ENCODE data around the gene HIVEP3. TPM values are rescaled to one million over a fixed set of nuclear protein-coding genes. Genes with fewer than 3 reads are reported as not detected.

HIVEP3 gene
- total RNA-seq, 2 donors from 2014 or later: 8.0 to 27.6 TPM

GRCh38 chr1:41588334-41588875 lies 330.3 kb downstream of the HIVEP3 start:
- H3K4me1 Mint-ChIP-seq: peaks cover 6% of the 10 kb centered on the region

GRCh38 chr1:41587791-41588190 lies 330.9 kb downstream of the HIVEP3 start:
- ATAC-seq (replicated peaks): no peak
- Mint-ChIP-seq H3K36me3 (ENCODE audit: low read depth) (peaks cover 86% of the 10 kb centered on the region), H3K27me3 (no peaks in the 10 kb centered on the region), H3K9me3 (no peaks in the 10 kb centered on the region), H3K4me1 (peaks cover 7% of the 10 kb centered on the region), H3K4me3 (no peak overlapping the region), H3K27ac (no peak overlapping the region)

More at GRCh38 chr1:41588334-41588875, 330.3 kb downstream of the HIVEP3 start:
- Mint-ChIP-seq H3K27ac (no peak overlapping the region), H3K4me3 (no peak overlapping the region), H3K27me3 (no peaks in the 10 kb centered on the region), H3K9me3 (no peaks in the 10 kb centered on the region), H3K36me3 (ENCODE audit: low read depth) (peaks cover 86% of the 10 kb centered on the region)
- no peak for ATAC-seq (replicated peaks)

- Mint-ChIP-seq H3K9me3 (no peaks in the 10 kb centered on the region), H3K4me1 (peaks cover 5% of the 10 kb centered on the region), H3K4me3 (no peak overlapping the region), H3K27me3 (no peaks in the 10 kb centered on the region), H3K27ac (peak overlapping the region; percentile 61), H3K36me3 (ENCODE audit: low read depth) (peaks cover 90% of the 10 kb centered on the region)
- no peak for ATAC-seq (replicated peaks)
Observed at GRCh38 chr1:41586230-41586629, 332.5 kb downstream of the HIVEP3 start.

GRCh38 chr1:41583658-41584547 lies 334.8 kb downstream of the HIVEP3 start:
- H3K9me3 Mint-ChIP-seq: no peaks in the 10 kb centered on the region
- peaks cover 94% of the 10 kb centered on the region for H3K36me3 Mint-ChIP-seq (ENCODE audit: low read depth)
- H3K4me1 Mint-ChIP-seq: peaks cover 14% of the 10 kb centered on the region
- ATAC-seq (replicated peaks): no peak
- no peaks in the 10 kb centered on the region for H3K27me3 Mint-ChIP-seq
- no peak overlapping the region for H3K27ac Mint-ChIP-seq
- H3K4me3 Mint-ChIP-seq: no peak overlapping the region

- no peak for ATAC-seq (replicated peaks)
- Mint-ChIP-seq H3K4me1 (peaks cover 14% of the 10 kb centered on the region), H3K36me3 (ENCODE audit: low read depth) (peaks cover 94% of the 10 kb centered on the region), H3K4me3 (no peak overlapping the region), H3K9me3 (no peaks in the 10 kb centered on the region), H3K27me3 (no peaks in the 10 kb centered on the region), H3K27ac (peak overlapping the region; percentile 20)
Observed at GRCh38 chr1:41582851-41583657, 335.7 kb downstream of the HIVEP3 start.

GRCh38 chr1:41582351-41582750 lies 336.4 kb downstream of the HIVEP3 start:
- peak overlapping the region; percentile 20 for H3K27ac Mint-ChIP-seq

GRCh38 chr1:41582004-41582325 lies 336.8 kb downstream of the HIVEP3 start:
- no peaks in the 10 kb centered on the region for H3K9me3 Mint-ChIP-seq
- ATAC-seq (replicated peaks): no peak
- H3K4me3 Mint-ChIP-seq: no peak overlapping the region
- H3K4me1 Mint-ChIP-seq: peaks cover 14% of the 10 kb centered on the region
- H3K27me3 Mint-ChIP-seq: no peaks in the 10 kb centered on the region
- H3K27ac Mint-ChIP-seq: peak overlapping the region; percentile 78
- peaks cover 94% of the 10 kb centered on the region for H3K36me3 Mint-ChIP-seq (ENCODE audit: low read depth)

More at GRCh38 chr1:41582351-41582750, 336.4 kb downstream of the HIVEP3 start:
- peaks cover 94% of the 10 kb centered on the region for H3K36me3 Mint-ChIP-seq (ENCODE audit: low read depth)
- H3K9me3 Mint-ChIP-seq: no peaks in the 10 kb centered on the region
- no peaks in the 10 kb centered on the region for H3K27me3 Mint-ChIP-seq
- H3K4me1 Mint-ChIP-seq: peaks cover 14% of the 10 kb centered on the region
- H3K4me3 Mint-ChIP-seq: no peak overlapping the region
- ATAC-seq (replicated peaks): no peak

- Mint-ChIP-seq H3K4me1 (peaks cover 14% of the 10 kb centered on the region), H3K27me3 (no peaks in the 10 kb centered on the region), H3K9me3 (no peaks in the 10 kb centered on the region), H3K4me3 (no peak overlapping the region), H3K27ac (peak overlapping the region; percentile 78), H3K36me3 (ENCODE audit: low read depth) (peaks cover 92% of the 10 kb centered on the region)
- no peak for ATAC-seq (replicated peaks)
Observed at GRCh38 chr1:41581216-41582003, 337.3 kb downstream of the HIVEP3 start.

GRCh38 chr1:41580520-41581172 lies 338.1 kb downstream of the HIVEP3 start:
- Mint-ChIP-seq H3K4me1 (peaks cover 16% of the 10 kb centered on the region), H3K9me3 (no peaks in the 10 kb centered on the region), H3K4me3 (no peak overlapping the region), H3K36me3 (ENCODE audit: low read depth) (peaks cover 94% of the 10 kb centered on the region), H3K27ac (peak overlapping the region; percentile 78), H3K27me3 (no peaks in the 10 kb centered on the region)
- ATAC-seq (replicated peaks): no peak

- ATAC-seq (replicated peaks): no peak
- no peaks in the 10 kb centered on the region for H3K27me3 Mint-ChIP-seq
- no peak overlapping the region for H3K4me3 Mint-ChIP-seq
- peak overlapping the region; percentile 78 for H3K27ac Mint-ChIP-seq
- H3K36me3 Mint-ChIP-seq (ENCODE audit: low read depth): peaks cover 94% of the 10 kb centered on the region
- no peaks in the 10 kb centered on the region for H3K9me3 Mint-ChIP-seq
- peaks cover 20% of the 10 kb centered on the region for H3K4me1 Mint-ChIP-seq
Observed at GRCh38 chr1:41580021-41580420, 338.7 kb downstream of the HIVEP3 start.

- H3K27me3 Mint-ChIP-seq: no peaks in the 10 kb centered on the region
- ATAC-seq (replicated peaks): no peak
- peaks cover 20% of the 10 kb centered on the region for H3K4me1 Mint-ChIP-seq
- H3K4me3 Mint-ChIP-seq: no peak overlapping the region
- H3K36me3 Mint-ChIP-seq (ENCODE audit: low read depth): peaks cover 94% of the 10 kb centered on the region
- H3K27ac Mint-ChIP-seq: peak overlapping the region; percentile 49
- H3K9me3 Mint-ChIP-seq: no peaks in the 10 kb centered on the region
Observed at GRCh38 chr1:41578712-41579335, 339.9 kb downstream of the HIVEP3 start.

- no peak overlapping the region for H3K4me3 Mint-ChIP-seq
- H3K27ac Mint-ChIP-seq: peak overlapping the region; percentile 30
- no peak for ATAC-seq (replicated peaks)
- H3K4me1 Mint-ChIP-seq: peaks cover 16% of the 10 kb centered on the region
- peaks cover 94% of the 10 kb centered on the region for H3K36me3 Mint-ChIP-seq (ENCODE audit: low read depth)
- no peaks in the 10 kb centered on the region for H3K9me3 Mint-ChIP-seq
- H3K27me3 Mint-ChIP-seq: no peaks in the 10 kb centered on the region
Observed at GRCh38 chr1:41576620-41577019, 342.1 kb downstream of the HIVEP3 start.

GRCh38 chr1:41576206-41576605 lies 342.5 kb downstream of the HIVEP3 start:
- Mint-ChIP-seq H3K4me1 (peaks cover 20% of the 10 kb centered on the region), H3K36me3 (ENCODE audit: low read depth) (peaks cover 94% of the 10 kb centered on the region), H3K27ac (peak overlapping the region; percentile 30), H3K4me3 (no peak overlapping the region), H3K27me3 (no peaks in the 10 kb centered on the region), H3K9me3 (no peaks in the 10 kb centered on the region)
- ATAC-seq (replicated peaks): no peak
